DND-41 (cell line): ENCODE measurements around the gene PITX1.

Source experiments
- ATAC-seq: fragments of 200-7000 bp; cut with Tn5 transposase; 3 replicates; pipeline ENCODE4 v1.9.1; 2021; ENCODE audit warnings: low read depth; ENCODE audit not compliant: insufficient read depth
- DNase-seq: peaks from one replicate; pipeline ENCODE4 v3.0.0-alpha.2; 2020
- H2AFZ ChIP-seq: 2 replicates; pipeline ENCODE4 v1.6.0; 2012; ENCODE audit warnings: low read depth, low read length
- H3K27ac ChIP-seq: 2 replicates; pipeline ENCODE4 v1.5.1; 2012; ENCODE audit warnings: low read length, inconsistent platforms
- H3K27me3 ChIP-seq: fragments of 200-600 bp; sonication (generic); 2 replicates; pipeline ENCODE4 v1.6.0; 2012; ENCODE audit warnings: low read length, mild to moderate bottlenecking, inconsistent platforms; ENCODE audit not compliant: insufficient read depth, poor library complexity
- H3K36me3 ChIP-seq: 2 replicates; pipeline ENCODE4 v1.5.1; 2012; ENCODE audit warnings: low read length, inconsistent platforms; ENCODE audit not compliant: insufficient read depth
- H3K4me1 ChIP-seq: 2 replicates; pipeline ENCODE4 v1.5.1; 2012; ENCODE audit warnings: mild to moderate bottlenecking, low read length; ENCODE audit not compliant: insufficient read depth
- H3K4me2 ChIP-seq: 2 replicates; pipeline ENCODE4 v1.6.0; 2012; ENCODE audit warnings: mild to moderate bottlenecking, moderate library complexity, low read length, inconsistent platforms; ENCODE audit not compliant: insufficient read depth
- H3K4me3 ChIP-seq, 2 experiments: fragments of 200-600 bp in 1 of 2; shearing (Covaris generic) in 1 of 2; 2 replicates each; pipeline ENCODE4 v1.5.1; 2012 to 2016; ENCODE audit warnings: inconsistent platforms in 2 of 2, low read length in 2 of 2, mild to moderate bottlenecking in 2 of 2, low read depth in 1 of 2, moderate library complexity in 1 of 2
- H3K79me2 ChIP-seq: 2 replicates; pipeline ENCODE4 v1.6.0; 2012; ENCODE audit warnings: low read length, inconsistent platforms; ENCODE audit not compliant: insufficient read depth
- H3K9ac ChIP-seq: 2 replicates; pipeline ENCODE4 v1.6.0; 2012; ENCODE audit warnings: low read depth, mild to moderate bottlenecking, inconsistent platforms, low read length, moderate library complexity
- H3K9me3 ChIP-seq: 2 replicates; pipeline ENCODE4 v1.5.1; 2012; ENCODE audit warnings: low read length, moderate library complexity, mild to moderate bottlenecking, inconsistent platforms; ENCODE audit not compliant: insufficient read depth, severe bottlenecking
- H4K20me1 ChIP-seq: 2 replicates; pipeline ENCODE4 v1.6.0; 2012; ENCODE audit warnings: low read length; ENCODE audit not compliant: insufficient read depth
- EZH2 ChIP-seq: IDR thresholded peaks from 3 replicates; pipeline ENCODE4 v1.6.1; 2012; ENCODE audit warnings: borderline replicate concordance, low read depth, mild to moderate bottlenecking, moderate library complexity, low read length, inconsistent platforms; ENCODE audit not compliant: severe bottlenecking
- TF ChIP-seq, protein P1 (sequence below): IDR thresholded peaks from 2 replicates; pipeline ENCODE4 v1.5.1; 2012; ENCODE audit warnings: borderline replicate concordance, low read length, moderate library complexity, mild to moderate bottlenecking; ENCODE audit not compliant: poor library complexity, severe bottlenecking; ENCODE audit errors: extremely low read depth

PITX1 gene

DNA sequence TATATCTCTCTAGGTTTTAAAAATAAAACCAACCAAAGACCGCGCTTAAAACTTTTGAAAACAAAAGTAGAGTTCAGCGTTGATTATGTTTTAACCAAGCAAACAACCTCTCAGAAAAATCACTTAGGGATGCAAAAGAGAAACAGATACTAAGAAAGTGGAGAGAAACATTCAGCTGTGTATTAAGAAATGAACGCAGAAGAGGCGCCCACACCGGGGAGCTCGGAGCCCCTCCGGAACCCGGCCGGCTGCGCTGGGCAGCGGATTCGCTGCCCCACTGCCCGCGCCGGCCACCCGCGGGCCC lies 1.4 kb downstream of the PITX1 start:
- Histone ChIP-seq H4K20me1 (peaks cover 6% of the 10 kb centered on the region; the same call in 1 of the 2 replicates), H3K9ac (peak overlapping the region; percentile 78)

DNA sequence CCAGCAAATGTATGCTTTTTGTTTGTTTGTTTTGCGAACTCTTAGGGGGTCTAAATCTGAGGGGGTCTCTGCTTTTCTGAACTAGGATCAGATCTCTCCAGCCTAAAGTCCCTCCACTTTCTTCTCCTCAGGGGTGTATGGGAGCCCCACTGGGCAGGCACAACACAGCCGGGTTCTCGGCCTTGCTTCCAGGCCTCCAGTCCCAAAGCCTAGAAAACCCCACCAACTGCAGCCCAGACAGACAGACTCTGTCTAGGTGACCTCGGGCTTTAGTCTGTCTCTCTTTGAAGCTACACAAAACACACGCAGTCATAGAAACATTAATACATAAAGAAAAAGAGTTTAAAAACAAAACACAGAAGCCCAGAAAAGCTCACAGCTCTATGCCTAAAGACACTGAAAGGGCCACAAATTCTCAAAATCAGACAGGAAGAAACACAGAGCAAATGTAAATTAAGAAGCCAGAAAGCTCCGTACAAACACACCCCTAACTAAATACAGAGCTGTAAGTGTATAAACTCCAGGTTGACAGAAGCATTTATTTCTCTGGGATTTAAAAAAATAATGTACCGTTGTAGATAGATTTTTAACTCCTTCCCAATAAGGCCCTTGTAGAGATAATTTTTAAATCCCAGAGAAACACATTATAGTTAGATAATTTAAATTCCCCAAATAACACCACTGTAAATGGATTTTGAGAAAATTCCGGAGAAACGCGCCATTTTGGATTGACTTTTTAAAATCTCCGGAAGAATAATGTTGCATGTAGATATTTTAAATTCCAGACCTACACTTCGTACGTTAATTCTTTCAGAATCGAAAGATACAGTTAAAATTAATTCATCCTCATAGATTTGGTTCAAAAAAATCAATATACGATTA lies 2.0 kb downstream of the PITX1 start:
- TF ChIP-seq, protein P1, sequence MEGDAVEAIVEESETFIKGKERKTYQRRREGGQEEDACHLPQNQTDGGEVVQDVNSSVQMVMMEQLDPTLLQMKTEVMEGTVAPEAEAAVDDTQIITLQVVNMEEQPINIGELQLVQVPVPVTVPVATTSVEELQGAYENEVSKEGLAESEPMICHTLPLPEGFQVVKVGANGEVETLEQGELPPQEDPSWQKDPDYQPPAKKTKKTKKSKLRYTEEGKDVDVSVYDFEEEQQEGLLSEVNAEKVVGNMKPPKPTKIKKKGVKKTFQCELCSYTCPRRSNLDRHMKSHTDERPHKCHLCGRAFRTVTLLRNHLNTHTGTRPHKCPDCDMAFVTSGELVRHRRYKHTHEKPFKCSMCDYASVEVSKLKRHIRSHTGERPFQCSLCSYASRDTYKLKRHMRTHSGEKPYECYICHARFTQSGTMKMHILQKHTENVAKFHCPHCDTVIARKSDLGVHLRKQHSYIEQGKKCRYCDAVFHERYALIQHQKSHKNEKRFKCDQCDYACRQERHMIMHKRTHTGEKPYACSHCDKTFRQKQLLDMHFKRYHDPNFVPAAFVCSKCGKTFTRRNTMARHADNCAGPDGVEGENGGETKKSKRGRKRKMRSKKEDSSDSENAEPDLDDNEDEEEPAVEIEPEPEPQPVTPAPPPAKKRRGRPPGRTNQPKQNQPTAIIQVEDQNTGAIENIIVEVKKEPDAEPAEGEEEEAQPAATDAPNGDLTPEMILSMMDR, result no peak
- TF ChIP-seq EZH2, result no peak
- Histone ChIP-seq H3K9ac (peak overlapping the region; percentile 78), H3K4me2 (peak overlapping the region; percentile 96), H2AFZ (no peak overlapping the region), H3K36me3 (peaks cover 28% of the 10 kb centered on the region), H3K4me3 (peak overlapping the region in 1 of 2 experiments; percentile 96; a peak in 2 of 4 replicates), H4K20me1 (peaks cover 12% of the 10 kb centered on the region), H3K27ac (no peak overlapping the region), H3K27me3 (no peaks in the 10 kb centered on the region), H3K9me3 (no peaks in the 10 kb centered on the region), H3K4me1 (peaks cover 32% of the 10 kb centered on the region), H3K79me2 (peaks cover 32% of the 10 kb centered on the region)
- no peak for DNase-seq
- ATAC-seq, result no peak

More for the DNA sequence above, 1.4 kb downstream of the PITX1 start:
- Histone ChIP-seq H3K9me3 (no peaks in the 10 kb centered on the region), H3K4me3 (peak overlapping the region; percentile 83 to 96; a peak in 3 of 4 replicates), H3K27ac (no peak overlapping the region; the same call in 1 of the 2 replicates), H3K36me3 (peaks cover 22% of the 10 kb centered on the region), H3K27me3 (no peaks in the 10 kb centered on the region), H2AFZ (no peak overlapping the region), H3K4me1 (peaks cover 32% of the 10 kb centered on the region), H3K79me2 (peaks cover 32% of the 10 kb centered on the region), H3K4me2 (peak overlapping the region; percentile 96)
- ATAC-seq, result no peak
- DNase-seq, result no peak
- TF ChIP-seq, protein P1, result no peak
- TF ChIP-seq EZH2, result no peak

DNA sequence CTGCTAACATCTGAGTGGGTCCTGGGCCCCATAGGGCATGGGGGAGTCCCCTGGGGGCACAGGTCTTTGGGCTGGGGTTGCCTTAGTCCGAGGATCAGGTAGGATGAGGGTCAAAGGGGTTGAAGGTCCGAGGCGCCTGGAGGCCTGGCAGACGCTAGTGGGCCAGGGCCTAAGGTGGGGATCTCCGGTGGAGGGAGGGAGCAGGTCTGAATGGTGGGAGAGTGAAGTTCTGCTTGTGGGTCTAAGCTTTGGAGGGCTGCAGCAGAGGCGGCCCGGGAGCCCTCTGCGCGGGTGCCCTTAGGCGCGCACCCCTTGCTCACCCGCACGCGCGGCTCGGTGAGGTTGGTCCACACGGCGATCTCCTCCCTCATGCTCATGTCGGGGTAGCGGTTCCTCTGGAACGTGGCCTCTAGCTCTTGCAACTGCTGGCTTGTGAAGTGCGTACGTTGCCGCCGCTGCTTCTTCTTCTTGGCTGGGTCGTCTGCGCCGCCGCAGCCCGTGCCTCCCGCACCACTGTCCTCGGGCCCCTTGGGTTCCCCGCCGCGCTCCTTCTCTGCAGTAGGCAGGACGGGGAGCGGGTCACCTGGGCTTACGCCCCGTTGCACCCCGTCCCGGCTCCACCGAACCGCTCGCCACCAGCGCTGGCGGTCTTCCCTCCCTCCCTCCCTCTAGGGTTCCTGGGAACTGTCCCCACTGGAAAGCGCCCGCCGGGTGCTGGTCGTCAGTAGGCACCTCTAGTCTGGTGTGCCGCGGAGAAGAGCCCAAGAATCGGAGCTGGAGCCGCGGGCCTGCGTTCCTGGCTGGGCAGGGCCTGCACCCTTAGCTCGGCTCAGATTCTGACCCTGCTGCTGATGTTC lies 2.8 kb downstream of the PITX1 start:
- Histone ChIP-seq H3K9me3 (no peaks in the 10 kb centered on the region), H3K27me3 (no peaks in the 10 kb centered on the region), H2AFZ (no peak overlapping the region), H3K4me2 (peak overlapping the region; percentile 96), H3K27ac (no peak overlapping the region), H3K36me3 (peaks cover 33% of the 10 kb centered on the region), H3K9ac (peak overlapping the region; percentile 78; the same call in 1 of the 2 replicates), H3K4me3 (0 out of 4 replicates have a peak overlapping the region, but pooled peaks of 1 of the 2 experiments have one; percentile 96), H4K20me1 (peaks cover 14% of the 10 kb centered on the region), H3K79me2 (peaks cover 32% of the 10 kb centered on the region), H3K4me1 (peaks cover 32% of the 10 kb centered on the region)
- ATAC-seq (no peak), DNase-seq (no peak)
- no peak for TF ChIP-seq EZH2
- TF ChIP-seq, protein P1, result no peak
